Hepatocyte (in vitro differentiated cells): Measurements from ENCODE around the gene EXOC7.

ENCODE experiments used
- CTCF ChIP-seq: fragments of 200-600 bp; sonication (generic); IDR thresholded peaks from 2 replicates; pipeline ENCODE4 v1.5.1; 2016; ENCODE audit warnings: antibody characterized with exemption, mild to moderate bottlenecking; ENCODE audit not compliant: poor library complexity
- EZH2 ChIP-seq: fragments of 200-600 bp; sonication (generic); IDR thresholded peaks from 2 replicates; pipeline ENCODE4 v1.6.1; 2016; ENCODE audit warnings: antibody characterized with exemption, mild to moderate bottlenecking, borderline replicate concordance
- EZH2phosphoT487 ChIP-seq: fragments of 200-600 bp; sonication (generic); IDR thresholded peaks from one replicate; pipeline ENCODE4 v1.6.1; 2018; ENCODE audit warnings: antibody characterized with exemption, mild to moderate bottlenecking, low read depth, moderate library complexity; ENCODE audit not compliant: unreplicated experiment, severe bottlenecking

- TF ChIP-seq EZH2phosphoT487 = no peak
- no peak for TF ChIP-seq CTCF
- no peak for TF ChIP-seq EZH2
Measured at GRCh38 chr17:76111956-76112355, 8.4 kb upstream of the EXOC7 start.
